B cell (primary cell): ENCODE results near the gene SCAMP4. TPM values are rescaled to one million over a fixed set of nuclear protein-coding genes. Genes with fewer than 3 reads are reported as not detected.

Experiments
- ATAC-seq: fragments of 200-7000 bp; cut with Tn5 transposase; one replicate; pipeline ENCODE4 v1.10.0; 2021; ENCODE audit warnings: low read depth, mild to moderate bottlenecking, moderate number of reproducible peaks, moderate library complexity
- CTCF ChIA-PET: fragments of 350-600 bp; sonication (Branson Sonifier 250); formaldehyde crosslinking; loops from one replicate; lab custom pipeline; 2021; ENCODE audit warnings: antibody characterized with exemption, inconsistent platforms; lab: Charles Lee
- POLR2A ChIA-PET: fragments of 350-600 bp; sonication (Branson Sonifier 250); formaldehyde crosslinking; loops from one replicate; lab custom pipeline; 2021; ENCODE audit warnings: antibody characterized with exemption; lab: Charles Lee
- DNase-seq: peaks from one replicate; pipeline ENCODE4 v3.0.0; 2013
- H2AFZ ChIP-seq: 2 replicates; pipeline ENCODE4 v1.6.1; 2012; ENCODE audit warnings: mild to moderate bottlenecking, low read depth, low read length; ENCODE audit not compliant: insufficient read depth, poor library complexity, severe bottlenecking
- H3K27ac ChIP-seq, 2 donors: 1 replicate in 1 of 2; 2 replicates in 1 of 2; pipeline ENCODE4 v1.5.1; 2012 to 2013; ENCODE audit warnings: low read length in 2 of 2, mild to moderate bottlenecking in 2 of 2, moderate library complexity in 1 of 2
- H3K27me3 ChIP-seq, 4 experiments: fragments of 200-600 bp in 1 of 4; sonication (generic) in 1 of 4; replicated peaks in 1 of 4; 1 replicate in 2 of 4; 2 replicates in 2 of 4; pipeline versions ENCODE4 v1.6.1 to v1.7.0; 2013 to 2016; ENCODE audit warnings: low read length in 3 of 4, mild to moderate bottlenecking in 2 of 4, mixed read lengths in 1 of 4, moderate library complexity in 1 of 4; ENCODE audit not compliant: insufficient read depth in 4 of 4, control insufficient read depth in 3 of 4; ENCODE audit errors: control extremely low read depth in 1 of 4
- H3K36me3 ChIP-seq, 2 experiments: replicated peaks in 1 of 2; 1 replicate in 1 of 2; 2 replicates in 1 of 2; pipeline versions ENCODE4 v1.6.1 to v1.7.1; 2013; ENCODE audit warnings: low read length in 1 of 2; ENCODE audit not compliant: insufficient read depth in 2 of 2, control insufficient read depth in 1 of 2; ENCODE audit errors: control extremely low read depth in 1 of 2, extremely low read depth in 1 of 2
- H3K4me1 ChIP-seq, 2 donors: fragments of 200-600 bp in 1 of 2; sonication (generic) in 1 of 2; 1 replicate in 1 of 2; 2 replicates in 1 of 2; pipeline versions ENCODE4 v1.5.1 to v1.6.1; 2013 to 2017; ENCODE audit warnings: low read length in 2 of 2; ENCODE audit not compliant: control insufficient read depth in 2 of 2, insufficient read depth in 2 of 2
- H3K4me2 ChIP-seq: replicated peaks from 2 replicates; pipeline ENCODE3; 2012; ENCODE audit warnings: mild to moderate bottlenecking, low read depth, low read length; ENCODE audit not compliant: poor library complexity, severe bottlenecking
- H3K4me3 ChIP-seq, 5 experiments: fragments of 200-600 bp in 1 of 5; sonication (generic) in 1 of 5; 1 replicate in 3 of 5; 2 replicates in 2 of 5; pipeline versions ENCODE4 v1.5.1 to v1.7.0; 2011 to 2016; ENCODE audit warnings: low read length in 4 of 5, mild to moderate bottlenecking in 4 of 5, low read depth in 2 of 5, control low read depth in 1 of 5, moderate library complexity in 1 of 5; ENCODE audit not compliant: insufficient read depth in 1 of 5; ENCODE audit errors: control extremely low read depth in 1 of 5, extremely low read depth in 1 of 5
- H3K79me2 ChIP-seq: fragments of 200-600 bp; sonication (generic); one replicate; pipeline ENCODE4 v1.6.0; 2016; ENCODE audit warnings: low read length; ENCODE audit not compliant: control insufficient read depth, insufficient read depth
- H3K9ac ChIP-seq: fragments of 200-600 bp; sonication (generic); 2 replicates; pipeline ENCODE4 v1.6.1; 2017; ENCODE audit warnings: mild to moderate bottlenecking, low read length, moderate library complexity
- H3K9me3 ChIP-seq, 3 donors: one replicate each; pipeline versions ENCODE4 v1.6.1 to v1.7.1; 2013; ENCODE audit warnings: low read length in 2 of 3; ENCODE audit not compliant: control insufficient read depth in 2 of 3, insufficient read depth in 1 of 3; ENCODE audit errors: control extremely low read depth in 1 of 3
- H4K20me1 ChIP-seq: 2 replicates; pipeline ENCODE4 v1.6.0; 2012; ENCODE audit warnings: mild to moderate bottlenecking, low read length; ENCODE audit not compliant: insufficient read depth, control insufficient read depth, poor library complexity, severe bottlenecking
- H3K27ac Mint-ChIP-seq: one replicate; pipeline ENCODE4 v1.8.0; 2021; ENCODE audit warnings: mixed read lengths
- H3K27me3 Mint-ChIP-seq: one replicate; pipeline ENCODE4 v1.8.0; 2021; ENCODE audit warnings: mixed read lengths
- H3K4me1 Mint-ChIP-seq: one replicate; pipeline ENCODE4 v1.8.0; 2021; ENCODE audit warnings: mixed read lengths
- H3K4me3 Mint-ChIP-seq: one replicate; pipeline ENCODE4 v1.8.0; 2021; ENCODE audit warnings: mixed read lengths
- H3K9me3 Mint-ChIP-seq: one replicate; pipeline ENCODE4 v1.8.0; 2022; ENCODE audit warnings: mixed read lengths; ENCODE audit not compliant: insufficient read depth
- CTCF ChIP-seq: fragments of 200-600 bp; IDR thresholded peaks from one replicate; pipeline ENCODE4 v1.8.0; 2022; ENCODE audit warnings: antibody characterized with exemption, mild to moderate bottlenecking
- EZH2 ChIP-seq: IDR thresholded peaks from 2 replicates; pipeline ENCODE4 v1.6.1; 2012; ENCODE audit warnings: borderline replicate concordance, low read depth, mild to moderate bottlenecking, moderate library complexity, low read length; ENCODE audit not compliant: insufficient read depth, poor library complexity, severe bottlenecking
- whole genome bisulfite sequencing: methylation state at CpG from one replicate; pipeline ENCODE4 v1.1.5; 2013; ENCODE audit warnings: missing lambda C conversion rate; ENCODE audit not compliant: insufficient coverage; 5-methylcytosine and 5-hydroxymethylcytosine counted together
- intact Hi-C: fragments of 100-400 bp; cut with micrococcal nuclease; formaldehyde crosslinking; loops from one replicate; pipeline ENCODE4 v1.10.0; 2022
- polyA plus RNA-seq: library from polyadenylated mRNA; depleted of rRNA; stranded (reverse); fragments of >200 nt; gene quantifications from 2 replicates; pipeline ENCODE4 v1.2.3, GENCODE V29; 2012
- total RNA-seq, 2 donors: library from RNA; stranded (reverse); fragments of 120-200 nt in 1 of 2; gene quantifications; 1 replicate in 1 of 2; 2 replicates in 1 of 2; pipeline versions ENCODE4 v1.2.3 to v1.2.4, GENCODE V29; 2013 to 2022

The SCAMP4 gene
- total and polyA plus RNA-seq, 2 donors (not counting 1 experiment from before 2014, with no cell fraction given), result 47.9 to 60.0 TPM

DNA sequence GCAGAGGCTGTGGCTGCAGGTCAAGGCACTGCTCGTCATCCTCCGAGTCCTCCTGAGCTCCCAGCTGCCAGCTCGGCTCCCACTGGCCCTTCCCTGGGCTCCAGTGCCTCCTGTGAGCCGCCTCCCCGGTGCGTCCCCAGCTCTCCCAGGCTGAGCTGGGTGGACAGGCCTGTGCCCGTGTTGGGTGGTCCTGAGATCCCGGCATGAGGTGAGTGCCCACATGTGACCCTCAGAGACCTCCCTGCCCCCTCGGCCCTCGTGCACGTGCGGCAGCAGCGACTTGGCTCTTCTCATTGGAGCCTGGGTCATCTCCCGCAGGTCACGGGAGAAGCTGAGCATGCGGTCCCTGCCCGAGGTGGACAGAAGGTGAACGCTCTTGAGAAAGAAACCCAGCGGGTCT lies 15.4 kb downstream of the SCAMP4 start:
- ChIA-PET CTCF (interaction anchor here (1.1 kb wide), 1 partner anchor 15 kb away, joined by 3 read pairs; the partner anchor contains the start of genes ADAT3 and SCAMP4), POLR2A (no interaction called here)
- no peaks in the 10 kb centered on the region for H3K27me3 Mint-ChIP-seq
- Histone ChIP-seq H3K79me2 (peaks cover 3% of the 10 kb centered on the region), H4K20me1 (peaks cover 7% of the 10 kb centered on the region), H3K9me3 (peaks cover 0 to 5% (median 0%) of the 10 kb centered on the region in 3 donors), H3K4me1 (peaks cover 0 to 22% of the 10 kb centered on the region in 2 donors), H3K9ac (no peak overlapping the region), H3K4me2 (no peak overlapping the region), H3K4me3 (no peak overlapping the region), H3K27me3 (no peaks in the 10 kb centered on the region), H3K27ac (no peak overlapping the region), H3K36me3 (peaks cover 2 to 48% of the 10 kb centered on the region in 2 experiments), H2AFZ (no peak overlapping the region)
- no peaks in the 10 kb centered on the region for H3K4me1 Mint-ChIP-seq
- TF ChIP-seq EZH2 (no peak), CTCF (no peak)
- 97% methylated on average over 19 of the region's 19 CpGs for WGBS
- H3K9me3 Mint-ChIP-seq, result no peaks in the 10 kb centered on the region
- no peak overlapping the region for H3K27ac Mint-ChIP-seq
- intact Hi-C loops, result no loop called here
- H3K4me3 Mint-ChIP-seq, result no peak overlapping the region
- DNase-seq, result no peak
- no peak for ATAC-seq

DNA sequence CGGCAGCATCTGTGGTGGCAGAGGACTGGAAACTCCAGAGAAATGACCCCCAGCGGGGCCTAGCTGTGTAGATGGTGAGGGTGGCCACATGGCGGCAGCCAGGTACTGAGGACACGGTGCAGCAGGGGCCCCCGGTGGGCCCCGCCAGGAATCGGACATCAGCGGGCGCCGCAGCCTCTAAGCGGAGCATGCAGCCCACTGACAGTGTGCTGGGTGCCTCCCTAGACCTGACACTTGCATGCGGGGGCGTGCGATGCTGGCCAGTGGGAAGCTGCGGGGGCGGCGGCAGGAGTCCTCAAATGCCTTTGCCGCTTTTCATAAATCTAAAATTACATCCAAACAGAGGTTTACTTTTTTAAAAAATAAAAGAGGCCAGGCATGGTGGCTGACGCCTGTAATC lies 16.1 kb downstream of the SCAMP4 start:
- peaks cover 3% of the 10 kb centered on the region for H3K79me2 ChIP-seq
- 95% methylated on average over 15 of the region's 19 CpGs for WGBS
- ATAC-seq (no peak), DNase-seq (no peak)
- Mint-ChIP-seq H3K9me3 (no peaks in the 10 kb centered on the region), H3K27ac (no peak overlapping the region), H3K4me1 (no peaks in the 10 kb centered on the region), H3K27me3 (no peaks in the 10 kb centered on the region), H3K4me3 (no peak overlapping the region)
- H4K20me1 ChIP-seq, result peaks cover 1% of the 10 kb centered on the region
- intact Hi-C loops, result no loop called here
- H3K36me3 ChIP-seq, result peaks cover 2 to 48% of the 10 kb centered on the region in 2 experiments
- CTCF ChIA-PET, result no interaction called here
- H3K4me1 ChIP-seq, result peaks cover 0 to 22% of the 10 kb centered on the region in 2 donors
- POLR2A ChIA-PET, result no interaction called here
- TF ChIP-seq CTCF (no peak), EZH2 (no peak)
- no peak overlapping the region for H3K4me3 ChIP-seq
- no peaks in the 10 kb centered on the region for H3K27me3 ChIP-seq
- H3K27ac ChIP-seq, result no peak overlapping the region
- H2AFZ ChIP-seq, result no peak overlapping the region
- peaks cover 0 to 5% (median 0%) of the 10 kb centered on the region in 3 donors for H3K9me3 ChIP-seq
- no peak overlapping the region for H3K4me2 ChIP-seq
- H3K9ac ChIP-seq, result no peak overlapping the region
